GM12875 (cell line): ENCODE results near the gene COL25A1.

Source experiments
- H3K4me3 ChIP-seq: one replicate; pipeline ENCODE4 v1.5.1; 2011; ENCODE audit warnings: low read depth, low read length, control low read depth
- CTCF ChIP-seq: IDR thresholded peaks from 2 replicates; pipeline ENCODE4 v1.5.1; 2011; ENCODE audit warnings: low read depth, mild to moderate bottlenecking, control low read depth, inconsistent platforms, low read length, moderate library complexity, borderline replicate concordance; ENCODE audit not compliant: insufficient read depth

Gene COL25A1

GRCh38 chr4:109177096-109177810, 125.2 kb downstream of the COL25A1 start:
- H3K4me3 ChIP-seq = no peak overlapping the region
- no peak for TF ChIP-seq CTCF

- no peak overlapping the region for H3K4me3 ChIP-seq
- TF ChIP-seq CTCF = no peak
These were observed 128.1 kb downstream of the COL25A1 start for GRCh38 chr4:109174224-109174953.

GRCh38 chr4:109172301-109172700, 130.2 kb downstream of the COL25A1 start:
- H3K4me3 ChIP-seq = no peak overlapping the region
- no peak for TF ChIP-seq CTCF

GRCh38 chr4:109171070-109171469, 131.4 kb downstream of the COL25A1 start:
- H3K4me3 ChIP-seq = no peak overlapping the region
- TF ChIP-seq CTCF = no peak

GRCh38 chr4:109169170-109169569, 133.3 kb downstream of the COL25A1 start:
- no peak for TF ChIP-seq CTCF
- no peak overlapping the region for H3K4me3 ChIP-seq

- TF ChIP-seq CTCF = no peak
- H3K4me3 ChIP-seq = no peak overlapping the region
These were observed 135.9 kb downstream of the COL25A1 start for GRCh38 chr4:109166586-109166985.

- no peak for TF ChIP-seq CTCF
- no peak overlapping the region for H3K4me3 ChIP-seq
These were observed 136.3 kb downstream of the COL25A1 start for GRCh38 chr4:109166126-109166525.
